Renal cortex interstitium (tissue), 11 donors: ENCODE data around the gene NEK6. TPM values are rescaled to one million over a fixed set of nuclear protein-coding genes. Genes with fewer than 3 reads are reported as not detected.
"Not testable (repeated sequence)": the region's sequence is repeated elsewhere in the genome, so short reads cannot be mapped to it uniquely, and the experiment has no call there.

Source experiments
- DNase-seq, 11 donors: peaks; one replicate each; pipeline ENCODE4 v3.0.0-alpha.2; 2013; ENCODE audit warnings: low read depth in 9 of 11, low spot score in 4 of 11; ENCODE audit errors: extremely low read depth in 1 of 11
- polyA plus RNA-seq, 3 donors: library from polyadenylated mRNA; unstranded; fragments of 120-200 nt; gene quantifications; one replicate each; pipeline ENCODE4 v1.2.1, GENCODE V29; 2013; ENCODE audit not compliant: insufficient read length in 3 of 3

Gene NEK6
- polyA plus RNA-seq, 3 donors = 28.1 to 34.1 (median 28.5) TPM

DNA sequence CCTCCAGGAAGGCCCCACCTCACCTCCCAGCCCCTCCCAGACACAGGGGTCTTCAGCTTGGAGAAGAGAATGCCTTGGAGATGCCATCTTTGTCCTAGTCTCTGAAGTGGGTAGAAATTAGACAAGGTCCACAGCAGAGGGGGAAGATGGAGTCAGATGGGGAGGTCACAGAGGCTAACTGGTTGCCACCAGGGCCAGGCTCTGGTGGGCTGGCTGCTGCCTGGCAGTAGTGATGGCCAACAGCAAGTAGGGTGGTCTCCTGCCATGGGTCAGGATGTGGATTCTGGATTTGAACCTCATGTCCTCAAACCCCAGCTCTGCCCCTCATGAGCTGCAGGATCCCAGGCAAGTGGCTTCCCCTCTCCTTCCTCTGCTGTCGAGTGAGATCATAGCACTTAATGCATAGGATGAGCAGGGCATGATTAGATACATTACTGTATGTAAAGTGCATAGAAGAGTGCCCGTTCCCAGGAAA lies 38.7 kb upstream of the NEK6 start:
- DNase-seq = no peak

DNA sequence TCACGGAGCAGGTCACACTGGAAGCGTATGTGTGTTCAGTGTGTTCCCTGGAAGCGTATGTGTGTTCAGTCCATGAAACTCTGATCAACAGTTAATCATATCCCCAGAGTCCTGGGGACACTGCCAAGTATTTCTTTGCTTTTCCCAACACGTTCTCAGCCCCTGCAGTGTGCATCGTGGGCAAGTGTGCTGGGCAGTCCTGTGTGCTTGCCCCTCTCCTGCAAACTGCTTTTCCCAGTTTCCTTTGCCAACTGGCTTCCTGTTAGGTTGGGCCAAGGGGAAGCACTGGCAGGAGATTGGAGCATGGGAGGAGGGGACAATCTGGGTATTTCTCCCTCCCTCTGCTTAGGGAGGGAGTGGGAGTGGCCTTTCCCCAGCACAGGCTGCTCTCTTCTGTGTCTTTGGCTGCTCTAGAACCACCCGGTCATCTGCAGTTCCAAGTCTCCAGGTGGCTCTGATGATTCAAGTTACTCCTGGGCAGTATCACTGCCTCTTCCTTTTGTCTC lies 36.8 kb upstream of the NEK6 start:
- DNase-seq = no peak

DNA sequence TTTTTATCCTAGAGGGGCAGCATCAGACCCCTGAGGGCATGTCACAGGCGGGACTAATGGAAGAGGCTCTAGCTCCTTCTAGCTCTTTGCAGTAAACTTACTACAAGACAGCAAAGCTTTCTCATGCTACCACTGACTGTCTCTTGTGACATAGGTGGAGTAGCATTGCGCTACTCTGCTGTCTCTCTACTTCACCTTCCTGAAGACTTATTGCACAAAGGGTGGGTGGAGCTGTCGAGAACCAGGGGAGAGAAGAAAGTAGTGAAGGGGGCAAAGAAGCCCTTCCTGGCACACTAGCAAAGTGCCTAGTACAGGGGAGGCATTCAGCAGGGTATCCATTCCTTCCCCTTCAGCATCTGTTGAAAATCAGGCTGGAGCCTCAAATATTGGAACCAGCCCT lies 36.1 kb upstream of the NEK6 start:
- no peak for DNase-seq

DNA sequence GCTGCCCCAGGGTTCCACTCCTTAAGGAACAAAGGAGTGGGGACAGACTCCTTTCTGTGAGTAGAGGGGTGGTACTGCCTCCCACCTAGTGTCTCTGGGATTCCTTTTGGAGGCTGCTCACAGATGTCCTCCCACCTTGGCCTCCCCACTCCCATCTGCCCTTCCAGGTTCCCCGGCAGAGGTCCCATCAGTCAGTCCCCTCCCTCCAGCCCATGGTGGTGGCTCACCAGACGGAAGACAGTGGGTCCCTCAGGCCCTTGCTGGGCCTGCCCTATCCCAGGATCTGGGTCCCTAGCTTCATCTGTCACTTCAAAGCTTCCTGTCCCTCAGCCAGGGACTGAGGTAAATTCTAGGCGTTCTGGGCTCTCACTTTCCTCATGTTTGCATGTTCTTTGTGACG lies 35.6 kb upstream of the NEK6 start:
- no peak for DNase-seq

DNA sequence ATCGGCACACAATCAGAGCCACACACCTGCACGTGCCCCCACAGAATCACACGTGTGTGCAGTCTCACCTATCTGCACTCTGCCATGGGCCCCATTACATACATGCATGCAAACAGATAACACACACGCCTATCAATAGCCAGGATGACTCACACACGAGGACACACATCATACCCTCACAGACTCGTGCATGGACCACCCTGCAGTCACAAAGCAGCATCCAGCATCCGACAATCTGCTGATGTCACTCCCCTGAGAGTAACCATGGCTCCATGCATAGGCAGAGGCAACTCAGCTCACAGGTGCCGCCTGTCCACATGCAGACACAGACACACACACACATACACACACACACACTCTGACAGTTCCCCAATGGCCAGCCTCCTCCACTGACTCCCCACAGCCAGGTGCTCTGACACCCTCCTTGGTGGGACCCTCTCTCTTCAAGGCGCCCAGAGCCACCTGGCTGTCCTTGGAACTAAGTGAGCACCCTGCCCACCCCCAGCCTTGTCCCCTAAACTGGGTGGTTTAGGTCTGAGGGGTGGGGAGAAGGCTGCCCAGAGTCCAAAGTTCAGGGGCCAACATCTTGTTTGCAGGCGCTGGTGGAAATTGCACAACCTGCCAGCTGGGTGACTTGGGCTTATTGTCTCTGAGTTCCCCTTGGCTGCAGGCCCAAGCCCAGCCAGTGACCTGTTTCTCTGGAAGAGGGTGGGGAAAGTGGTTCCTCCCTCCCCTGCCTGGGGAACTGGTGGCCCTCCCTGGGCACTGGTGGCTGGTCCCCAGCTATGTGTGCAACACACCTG lies 34.6 kb upstream of the NEK6 start:
- DNase-seq = peak in 1 of 11 donors; percentile 25

DNA sequence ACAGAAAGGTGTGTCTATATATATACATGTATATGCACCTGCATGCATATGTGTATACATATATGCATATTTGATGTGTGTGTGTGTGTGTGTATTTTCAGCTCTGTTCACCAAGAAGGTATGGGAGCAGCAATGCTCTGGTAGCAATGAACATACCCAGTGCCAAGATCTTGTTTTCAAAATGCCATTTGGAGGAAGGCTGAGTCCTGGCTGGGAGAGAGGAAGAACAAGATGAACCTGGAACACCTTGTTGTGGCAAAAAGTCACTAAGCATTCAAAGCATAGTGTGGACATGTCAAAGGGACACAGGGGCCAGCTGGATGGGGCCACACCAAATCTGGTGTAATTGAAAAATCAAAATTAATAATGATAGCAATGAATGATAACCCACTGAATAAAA lies 31.8 kb upstream of the NEK6 start:
- DNase-seq = no peak

DNA sequence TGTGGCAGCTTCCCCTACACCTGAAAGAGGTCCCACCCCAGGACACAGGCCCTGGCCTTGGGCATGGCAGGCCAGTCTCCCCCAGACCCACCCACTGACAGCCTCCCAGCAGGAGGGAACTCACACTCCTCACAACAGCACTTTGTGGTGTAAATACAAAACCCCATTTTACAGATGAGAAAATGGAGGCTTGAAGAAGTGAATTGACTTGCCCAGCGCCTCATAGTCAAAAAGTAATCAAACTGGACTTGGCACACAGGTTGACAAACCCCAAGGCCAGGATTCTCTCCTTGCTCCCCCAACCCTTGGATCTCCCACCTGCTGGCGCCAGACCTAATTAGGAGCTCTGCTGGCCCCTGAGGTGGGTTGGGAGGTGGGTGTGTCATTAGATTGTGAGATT lies 29.2 kb upstream of the NEK6 start:
- no peak for DNase-seq

DNA sequence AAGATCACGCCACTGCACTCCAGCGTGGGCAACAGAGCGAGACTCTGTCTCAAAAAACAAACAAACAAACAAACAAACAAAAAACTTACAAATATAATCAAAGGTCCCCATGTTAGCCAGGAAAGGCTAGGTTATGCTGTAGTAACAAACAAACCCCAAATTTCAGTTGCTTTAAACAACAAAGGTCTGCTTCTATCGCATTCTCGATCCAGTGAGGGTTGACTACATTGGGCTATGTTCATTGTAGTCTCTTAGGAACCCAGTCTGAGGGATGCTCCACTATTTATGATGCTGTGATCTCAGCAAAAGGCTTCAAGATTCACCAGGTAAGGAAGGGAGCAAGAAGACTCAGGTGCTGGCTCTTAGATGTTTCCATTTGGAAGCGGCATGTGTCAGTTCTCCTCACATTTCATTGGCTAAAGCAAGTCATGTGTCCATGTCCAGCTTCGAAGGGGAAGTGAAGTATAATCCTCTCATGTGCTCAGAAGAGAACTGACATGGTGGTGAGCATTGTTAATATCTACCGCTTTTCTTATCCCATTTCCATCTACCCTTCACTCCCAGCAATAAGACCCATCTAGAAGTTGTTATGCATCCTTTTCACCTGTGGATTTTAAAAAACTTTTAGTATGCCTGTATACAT lies 26.5 kb upstream of the NEK6 start:
- no peak for DNase-seq

DNA sequence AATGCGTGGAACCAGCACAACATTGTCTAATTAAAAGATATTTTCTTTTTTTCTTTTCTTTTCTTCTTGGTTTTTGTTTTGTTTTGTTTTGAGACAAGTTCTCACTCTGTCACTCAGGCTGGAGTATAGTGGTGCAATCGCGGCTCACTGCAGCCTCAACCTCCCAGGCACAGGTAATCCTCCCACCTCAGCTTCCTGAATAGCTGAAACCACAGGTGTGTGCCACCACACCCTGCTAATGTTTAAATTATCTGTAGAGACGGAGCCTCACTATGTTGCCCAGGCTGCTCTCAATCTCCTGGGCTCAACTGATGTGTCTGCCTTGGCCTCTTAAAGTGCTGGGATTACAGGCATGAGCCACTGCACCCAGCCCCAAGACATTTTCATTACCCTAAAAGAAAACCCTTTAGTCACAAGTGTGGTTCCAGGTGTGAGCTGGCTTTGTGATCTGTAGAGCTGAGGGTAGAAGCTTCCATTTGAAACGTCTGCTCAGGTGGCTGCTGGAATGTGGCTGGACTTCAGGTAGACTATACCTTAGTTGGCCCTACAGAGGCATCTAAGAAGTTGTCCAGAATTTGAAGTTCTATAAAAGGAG lies 19.1 kb upstream of the NEK6 start:
- no peak for DNase-seq

DNA sequence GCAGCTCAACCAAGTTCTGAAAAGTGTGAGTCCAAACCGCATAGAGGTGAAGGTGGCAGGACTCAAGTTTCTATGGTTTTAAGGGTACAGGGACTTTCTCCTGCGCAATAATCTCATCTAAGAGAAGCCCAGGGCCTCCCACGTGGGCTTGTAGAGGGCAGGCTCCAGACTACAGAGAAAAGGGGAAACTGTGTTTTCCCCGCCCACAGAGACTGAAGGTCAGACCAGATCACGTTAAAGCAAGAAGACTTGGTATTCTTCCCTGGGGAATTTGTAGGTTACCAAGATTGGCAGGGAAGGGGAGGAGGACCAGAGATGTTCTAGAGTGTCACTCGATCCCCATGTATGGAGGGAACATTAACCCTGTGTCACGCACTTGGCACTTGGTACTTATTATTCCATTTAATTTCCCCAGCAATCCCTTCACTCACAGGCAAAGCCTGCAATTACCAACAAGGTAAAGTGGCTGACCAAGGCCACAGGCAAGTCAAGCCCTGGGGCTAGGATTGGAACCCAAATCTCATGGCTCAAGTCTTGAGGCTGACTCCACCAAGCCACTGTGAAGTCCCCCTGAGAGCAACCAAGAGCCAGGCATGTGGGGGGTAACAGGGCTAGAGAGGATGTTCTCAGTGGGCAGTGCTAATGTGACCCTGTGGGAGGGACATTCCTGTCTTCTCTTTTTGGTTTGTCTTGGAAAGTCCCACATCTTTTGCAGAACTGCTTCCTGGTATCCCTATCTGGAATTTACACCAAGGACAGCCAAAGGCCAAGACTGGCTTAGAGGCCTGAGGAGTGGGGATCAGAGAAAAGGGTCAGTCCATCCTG lies 18.3 kb upstream of the NEK6 start:
- DNase-seq = no peak

DNA sequence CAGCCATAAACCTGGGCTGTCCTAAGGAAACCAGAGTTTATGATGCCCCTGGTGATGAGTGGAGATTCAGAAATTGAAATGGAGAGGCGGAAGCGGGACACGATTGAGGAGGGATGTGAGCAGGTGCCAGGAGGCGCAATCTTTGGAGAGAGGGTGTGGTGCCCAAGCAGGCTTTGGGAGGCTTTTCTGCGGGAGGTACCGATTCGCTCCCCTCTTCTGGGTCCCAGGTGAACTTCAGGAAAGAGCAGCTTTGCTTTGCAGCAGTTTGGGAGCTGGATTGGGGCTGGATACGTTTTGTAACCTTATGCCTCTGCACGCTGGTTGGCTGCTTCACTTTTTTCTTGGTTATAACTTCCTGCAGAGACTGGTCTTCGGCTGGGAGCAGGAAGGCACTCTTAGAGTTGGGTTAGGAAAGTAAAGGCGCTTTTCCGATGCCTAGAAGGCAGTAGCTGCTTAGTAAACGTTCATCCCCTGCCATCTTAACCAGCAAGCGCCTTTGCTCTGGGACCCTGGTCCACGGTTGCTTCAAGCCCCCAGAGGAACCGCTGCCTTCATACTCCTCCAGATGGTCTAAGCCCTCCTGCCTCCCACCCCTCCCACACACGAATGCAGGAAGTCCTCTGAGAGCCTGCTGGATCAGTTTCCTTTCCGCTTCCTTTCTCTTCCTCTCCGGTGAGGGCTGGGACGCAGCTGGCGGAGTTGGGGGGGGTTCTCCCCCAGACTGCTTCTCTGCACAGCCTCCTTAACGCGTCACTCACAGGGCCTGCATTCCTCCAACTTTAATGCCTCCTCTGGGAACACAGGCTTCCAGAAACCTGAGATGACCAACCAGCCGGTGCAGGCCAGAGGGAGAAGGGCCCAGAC lies 15.2 kb upstream of the NEK6 start:
- peak; percentile 69 to 94 (median 84) for DNase-seq

DNA sequence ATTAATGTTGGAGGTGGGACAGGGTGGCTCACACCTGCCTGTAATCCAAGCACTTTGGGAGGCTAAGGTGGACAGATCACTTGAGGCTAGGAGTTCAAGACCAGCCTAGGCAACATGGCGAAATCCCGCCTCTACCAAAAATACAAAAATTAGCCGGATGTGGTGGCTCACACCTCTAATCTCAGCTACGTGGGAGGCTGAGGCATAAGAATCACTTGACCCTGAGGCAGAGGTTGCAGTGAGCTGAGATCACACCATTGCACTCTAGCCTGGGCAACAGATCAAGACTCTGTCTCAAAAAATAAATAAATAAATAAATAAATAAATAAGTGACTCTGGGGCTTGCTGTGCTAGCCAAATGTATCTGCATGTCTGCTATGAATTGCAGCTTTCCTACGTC lies 10.4 kb upstream of the NEK6 start:
- not testable (repeated sequence) for DNase-seq

DNA sequence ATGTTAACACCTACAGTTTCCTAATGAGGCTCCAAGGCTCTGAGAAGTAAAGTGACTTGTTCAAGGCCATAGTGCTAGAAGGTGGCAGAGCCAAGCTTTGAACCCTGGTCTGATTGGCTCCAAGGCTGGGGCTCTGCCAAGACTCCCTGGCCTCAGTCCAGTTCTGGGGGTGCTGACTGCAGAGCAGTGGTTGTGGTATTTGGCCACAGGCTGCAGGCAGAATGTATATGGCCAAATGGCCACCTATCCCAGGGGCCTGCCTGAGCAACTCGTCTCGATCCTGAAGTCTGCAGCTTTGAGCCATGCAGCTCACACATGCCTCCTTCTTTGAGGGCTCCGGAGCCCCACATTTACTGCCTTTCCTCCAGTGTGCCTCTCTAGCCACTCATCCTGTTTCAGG lies 9.7 kb upstream of the NEK6 start:
- no peak for DNase-seq

DNA sequence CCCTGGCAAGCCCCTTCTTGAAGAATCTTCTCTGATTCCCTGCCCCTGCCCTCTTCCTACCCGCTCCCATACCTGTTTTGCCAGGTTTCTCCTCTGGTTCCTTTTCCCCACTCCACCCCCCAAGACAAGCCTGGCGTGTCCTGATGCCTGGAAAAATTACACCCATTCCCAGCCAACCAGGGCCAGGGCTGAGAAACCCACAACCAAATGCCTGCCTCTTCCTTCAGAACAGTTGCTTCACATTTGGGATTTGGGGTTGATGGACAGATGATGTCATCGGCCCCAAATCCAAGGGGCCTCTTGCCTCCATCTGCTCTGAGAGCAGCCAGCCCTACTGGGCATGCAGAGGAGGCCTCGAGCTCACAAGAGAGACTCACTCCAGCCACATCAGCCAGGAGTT lies 8.8 kb upstream of the NEK6 start:
- DNase-seq = no peak

DNA sequence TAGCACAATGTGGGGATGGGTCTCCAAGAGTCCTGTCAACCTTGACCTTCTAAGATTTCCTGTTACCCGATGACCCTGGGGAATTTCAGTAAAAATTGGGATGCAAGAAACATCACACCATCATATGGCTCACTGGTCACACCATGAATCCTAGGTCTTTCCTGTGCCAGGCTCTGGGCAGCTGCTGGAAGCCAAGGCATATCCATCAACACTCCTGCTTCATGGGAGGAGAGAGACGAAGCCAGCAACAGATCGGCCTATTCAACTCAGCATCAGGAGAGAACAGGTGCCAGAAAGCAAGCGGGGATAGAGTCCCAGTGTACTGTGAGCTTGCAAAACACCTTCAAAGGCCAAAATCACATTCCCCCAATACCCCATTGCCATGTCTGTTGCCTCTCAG lies 6.5 kb upstream of the NEK6 start:
- no peak for DNase-seq

DNA sequence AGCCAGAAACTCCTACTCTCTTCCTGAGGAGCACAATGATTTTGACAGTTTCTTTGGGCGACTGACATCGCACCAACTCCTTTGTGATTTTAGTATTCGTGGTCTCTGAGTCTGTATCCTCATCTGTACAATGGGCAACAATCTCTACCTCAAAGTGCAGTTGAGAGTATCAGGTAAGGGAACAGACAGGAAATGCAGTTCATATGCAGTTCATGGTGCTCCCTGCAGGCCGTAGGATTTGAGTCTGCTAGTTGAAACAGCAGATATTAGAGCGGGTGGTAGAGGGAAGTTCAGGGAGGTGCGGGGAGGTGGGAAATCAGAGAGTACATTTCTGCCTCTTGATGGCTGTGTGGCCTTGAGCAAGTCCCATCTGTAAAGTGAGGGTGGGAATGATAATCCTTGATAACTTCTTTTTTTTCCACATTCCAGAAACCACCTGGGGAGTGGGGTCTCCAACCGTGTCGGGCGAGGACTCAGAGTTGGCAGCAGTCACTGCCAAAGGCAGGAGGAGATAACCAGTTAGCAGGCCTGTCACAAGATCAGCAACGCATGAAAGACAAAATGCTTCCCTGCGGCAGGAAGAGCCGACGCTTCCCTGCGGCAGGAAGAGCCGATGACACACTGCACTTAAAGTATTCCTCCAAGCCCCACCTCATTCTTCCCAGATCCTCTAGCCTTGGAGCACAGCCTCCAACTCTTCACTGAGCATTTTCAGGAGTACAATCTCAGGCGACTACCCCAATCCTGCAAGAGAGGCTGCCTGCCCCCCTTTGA lies 6.0 kb upstream of the NEK6 start:
- no peak for DNase-seq

DNA sequence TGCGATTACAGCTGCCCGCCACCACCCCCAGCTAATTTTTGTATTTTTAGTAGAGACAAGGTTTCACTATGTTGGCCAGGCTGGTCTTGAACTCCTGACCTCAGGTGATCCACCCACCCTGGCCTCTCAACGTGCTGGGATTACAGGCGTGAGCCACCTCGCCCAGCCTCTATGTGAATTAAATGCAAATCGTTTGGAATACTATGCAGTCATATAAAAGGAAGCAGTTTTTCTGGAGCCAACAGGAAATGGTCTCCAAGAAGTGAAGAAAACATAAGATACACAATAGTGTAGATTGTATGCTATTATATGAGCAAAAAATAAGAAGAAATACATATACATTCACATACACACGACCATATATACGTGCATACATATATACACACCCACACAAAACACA lies 4.9 kb upstream of the NEK6 start:
- DNase-seq = not testable (repeated sequence)

DNA sequence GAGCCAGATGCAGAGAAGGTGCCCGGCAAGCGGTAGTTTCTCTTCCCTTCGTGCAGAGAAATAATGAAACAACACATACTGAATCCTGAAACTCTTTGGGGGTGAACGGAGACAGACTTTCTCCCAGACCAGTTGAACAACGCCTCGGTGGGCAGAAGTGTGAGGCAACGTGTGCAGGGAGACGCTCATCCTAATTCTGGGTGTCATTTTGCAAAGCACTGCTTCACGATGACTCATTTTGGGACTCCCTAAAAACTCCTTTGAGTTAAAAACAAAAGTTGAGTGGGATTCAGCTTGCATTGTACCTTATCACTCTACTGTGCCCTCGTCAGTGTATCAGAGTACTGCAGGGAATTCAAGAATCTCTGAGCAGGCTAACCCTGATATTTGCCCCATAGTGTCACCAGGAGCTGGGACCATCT lies 3.5 kb upstream of the NEK6 start:
- DNase-seq = no peak
